Lung (tissue), 12 donors: ENCODE results near the gene KCNE4. TPM values are rescaled to one million over a fixed set of nuclear protein-coding genes. Genes with fewer than 3 reads are reported as not detected.

Experiments
- ATAC-seq: fragments of 200-7000 bp; cut with Tn5 transposase; one replicate; pipeline ENCODE4 v1.9.1; 2020; ENCODE audit warnings: moderate number of reproducible peaks; ENCODE audit not compliant: insufficient read depth, low FRiP score
- DNase-seq, 3 donors: peaks; one replicate each; pipeline ENCODE4 v3.0.0-alpha.2; 2013 to 2017
- H3K27ac ChIP-seq, 2 donors: one replicate each; pipeline ENCODE4 v1.5.1; 2013; ENCODE audit warnings: mild to moderate bottlenecking in 2 of 2, moderate library complexity in 2 of 2, control low read depth in 1 of 2, inconsistent platforms in 1 of 2, low read depth in 1 of 2, low read length in 1 of 2
- H3K27me3 ChIP-seq, 3 donors: one replicate each; pipeline ENCODE4 v1.5.1; 2013; ENCODE audit warnings: low read length in 2 of 3; ENCODE audit not compliant: control insufficient read depth in 3 of 3, insufficient read depth in 3 of 3
- H3K36me3 ChIP-seq, 4 donors: one replicate each; pipeline ENCODE4 v1.5.1; 2013; ENCODE audit warnings: low read length in 4 of 4, mild to moderate bottlenecking in 1 of 4, moderate library complexity in 1 of 4; ENCODE audit not compliant: control insufficient read depth in 4 of 4, insufficient read depth in 4 of 4
- H3K4me1 ChIP-seq, 5 donors: one replicate each; pipeline ENCODE4 v1.5.1; 2013; ENCODE audit warnings: low read length in 5 of 5, mild to moderate bottlenecking in 2 of 5, moderate library complexity in 1 of 5; ENCODE audit not compliant: control insufficient read depth in 5 of 5, insufficient read depth in 5 of 5
- H3K4me3 ChIP-seq: one replicate; pipeline ENCODE4 v1.5.1; 2013; ENCODE audit warnings: mild to moderate bottlenecking, control low read depth, moderate library complexity
- H3K9ac ChIP-seq, 2 donors: one replicate each; pipeline ENCODE4 v1.5.1; 2013; ENCODE audit warnings: low read length in 2 of 2, control low read depth in 1 of 2; ENCODE audit not compliant: insufficient read depth in 1 of 2
- H3K9me3 ChIP-seq, 4 donors: one replicate each; pipeline ENCODE4 v1.5.1; 2013; ENCODE audit warnings: low read length in 3 of 4, mild to moderate bottlenecking in 1 of 4, moderate library complexity in 1 of 4; ENCODE audit not compliant: control insufficient read depth in 4 of 4, insufficient read depth in 3 of 4
- WGBS, 2 donors: extraction: QIAGEN DNeasy Blood & Tissue Kit; methylation state at CpG; one replicate each; pipeline ENCODE4 v1.1.7; 2013; 5-methylcytosine and 5-hydroxymethylcytosine counted together
- polyA plus RNA-seq, 2 donors: library from polyadenylated mRNA; stranded (reverse); fragments of 200-250 nt; gene quantifications; one replicate each; pipeline ENCODE4 v1.2.1, GENCODE V29; 2013
- total RNA-seq, 2 donors: library from RNA; depleted of rRNA in 1 of 2; stranded (reverse); fragments of >200 nt in 1 of 2; gene quantifications; one replicate each; pipeline ENCODE4 v1.2.1, GENCODE V29; 2014 to 2021
- TF ChIP-seq, protein P1 (sequence below): IDR thresholded peaks from 2 replicates; pipeline ENCODE4 v1.5.1; 2012; ENCODE audit warnings: mild to moderate bottlenecking; ENCODE audit errors: control extremely low read depth, extremely low read depth
- donor health status: control.
- donor health status: control.
- donor health status: Bipolar disorder and iron deficiency.
- donor health status: healthy.
- donor health status: DM: yes; HTN: yes; CAD: no.

The KCNE4 gene
- total and polyA plus RNA-seq, 4 donors = 0.79 to 5.3 (median 1.0) TPM

GRCh38 chr2:223100061-223100511 is 48.1 kb downstream of the KCNE4 start:
- Histone ChIP-seq H3K27ac (no peak overlapping the region), H3K27me3 (no peaks in the 10 kb centered on the region), H3K9ac (no peak overlapping the region), H3K9me3 (no peaks in the 10 kb centered on the region), H3K36me3 (no peaks in the 10 kb centered on the region), H3K4me1 (peaks cover 0 to 23% (median 12%) of the 10 kb centered on the region in 5 donors), H3K4me3 (no peak overlapping the region)
- WGBS, 2 donors = 20 to 70% methylated on average over 4 of the region's 4 CpGs
- ATAC-seq (no peak), DNase-seq (peak; percentile 91 to 95 (median 93))
- TF ChIP-seq, protein P1, sequence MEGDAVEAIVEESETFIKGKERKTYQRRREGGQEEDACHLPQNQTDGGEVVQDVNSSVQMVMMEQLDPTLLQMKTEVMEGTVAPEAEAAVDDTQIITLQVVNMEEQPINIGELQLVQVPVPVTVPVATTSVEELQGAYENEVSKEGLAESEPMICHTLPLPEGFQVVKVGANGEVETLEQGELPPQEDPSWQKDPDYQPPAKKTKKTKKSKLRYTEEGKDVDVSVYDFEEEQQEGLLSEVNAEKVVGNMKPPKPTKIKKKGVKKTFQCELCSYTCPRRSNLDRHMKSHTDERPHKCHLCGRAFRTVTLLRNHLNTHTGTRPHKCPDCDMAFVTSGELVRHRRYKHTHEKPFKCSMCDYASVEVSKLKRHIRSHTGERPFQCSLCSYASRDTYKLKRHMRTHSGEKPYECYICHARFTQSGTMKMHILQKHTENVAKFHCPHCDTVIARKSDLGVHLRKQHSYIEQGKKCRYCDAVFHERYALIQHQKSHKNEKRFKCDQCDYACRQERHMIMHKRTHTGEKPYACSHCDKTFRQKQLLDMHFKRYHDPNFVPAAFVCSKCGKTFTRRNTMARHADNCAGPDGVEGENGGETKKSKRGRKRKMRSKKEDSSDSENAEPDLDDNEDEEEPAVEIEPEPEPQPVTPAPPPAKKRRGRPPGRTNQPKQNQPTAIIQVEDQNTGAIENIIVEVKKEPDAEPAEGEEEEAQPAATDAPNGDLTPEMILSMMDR = no peak

DNA sequence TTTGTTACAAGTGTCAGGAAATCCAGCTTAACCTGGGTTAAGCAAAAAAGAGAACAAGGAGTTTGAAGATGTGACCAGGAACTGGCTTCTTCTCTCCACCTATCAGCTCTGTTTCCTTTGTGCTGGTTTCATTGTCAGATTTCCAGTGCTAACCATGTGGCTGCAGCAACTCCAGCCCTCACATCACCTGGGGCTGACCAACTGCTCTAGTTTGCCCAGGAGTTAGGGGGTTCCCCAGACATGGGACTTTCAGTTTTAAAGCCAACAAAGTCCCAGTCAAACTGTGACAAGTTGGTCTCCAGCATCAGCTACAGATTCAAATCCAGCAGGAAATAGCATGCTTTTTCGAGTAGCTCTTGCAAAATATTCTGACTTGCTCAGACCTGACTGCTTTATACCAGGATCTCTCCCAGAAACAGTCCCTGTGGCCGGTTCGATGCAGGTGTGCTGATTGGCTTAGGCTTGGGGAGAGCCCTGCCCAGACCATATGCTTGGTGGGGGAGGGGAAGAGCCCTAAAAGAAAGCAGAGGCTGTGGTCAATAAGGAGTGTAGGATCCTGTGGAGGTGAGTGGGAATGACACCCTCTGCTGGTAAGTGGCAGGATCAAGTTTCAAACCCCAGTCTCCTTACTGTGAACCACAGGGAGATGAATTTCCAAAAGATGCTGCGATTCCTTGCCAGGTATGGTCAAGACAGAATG is 49.5 kb downstream of the KCNE4 start:
- WGBS, 2 donors = 51 to 59% methylated on average over 4 of the region's 4 CpGs
- H3K27me3 ChIP-seq = no peaks in the 10 kb centered on the region
- H3K4me3 ChIP-seq = no peak overlapping the region
- H3K4me1 ChIP-seq = peaks cover 0 to 23% (median 12%) of the 10 kb centered on the region in 5 donors
- DNase-seq = peak in 1 of 3 donors; percentile 39
- H3K9me3 ChIP-seq = no peaks in the 10 kb centered on the region
- TF ChIP-seq, protein P1 = no peak
- no peak overlapping the region for H3K27ac ChIP-seq
- no peaks in the 10 kb centered on the region for H3K36me3 ChIP-seq
- no peak overlapping the region for H3K9ac ChIP-seq
- no peak for ATAC-seq

DNA sequence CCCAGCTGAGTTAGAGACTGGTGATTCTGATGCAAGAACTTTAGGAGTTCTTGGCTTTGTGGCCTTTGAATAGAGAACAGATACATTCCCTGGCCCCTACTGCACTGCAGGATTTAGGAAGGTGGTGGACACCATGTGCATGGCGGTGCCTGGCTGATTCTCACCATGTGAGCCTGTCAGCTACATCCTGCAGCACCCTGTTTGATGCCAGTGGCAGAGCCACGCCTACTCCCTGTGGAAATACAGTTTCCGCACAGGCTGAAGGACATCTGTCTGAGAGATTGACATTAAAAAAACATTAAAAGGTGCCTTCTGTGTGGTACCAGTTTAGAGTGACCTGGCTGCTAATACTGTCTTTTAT is 50.0 kb downstream of the KCNE4 start:
- H3K4me1 ChIP-seq = peaks cover 0 to 23% (median 12%) of the 10 kb centered on the region in 5 donors
- DNase-seq (no peak), ATAC-seq (no peak)
- TF ChIP-seq, protein P1 = no peak
- no peaks in the 10 kb centered on the region for H3K36me3 ChIP-seq
- no peak overlapping the region for H3K4me3 ChIP-seq
- H3K27me3 ChIP-seq = no peaks in the 10 kb centered on the region
- H3K9ac ChIP-seq = no peak overlapping the region
- 71 to 81% methylated on average over 3 of the region's 3 CpGs for WGBS, 2 donors
- no peak overlapping the region for H3K27ac ChIP-seq
- no peaks in the 10 kb centered on the region for H3K9me3 ChIP-seq
